OCI-M1 (cell line): Measurements from ENCODE around the gene PFKP.

Experiments
- DNase-seq: peaks from one replicate; lab custom pipeline; 2025; lab: John Stamatoyannopoulos, UW

PFKP gene

GRCh38 chr10:3071405-3072198, 4.3 kb downstream of the PFKP start:
- DNase-seq = peak; percentile 13

DNA sequence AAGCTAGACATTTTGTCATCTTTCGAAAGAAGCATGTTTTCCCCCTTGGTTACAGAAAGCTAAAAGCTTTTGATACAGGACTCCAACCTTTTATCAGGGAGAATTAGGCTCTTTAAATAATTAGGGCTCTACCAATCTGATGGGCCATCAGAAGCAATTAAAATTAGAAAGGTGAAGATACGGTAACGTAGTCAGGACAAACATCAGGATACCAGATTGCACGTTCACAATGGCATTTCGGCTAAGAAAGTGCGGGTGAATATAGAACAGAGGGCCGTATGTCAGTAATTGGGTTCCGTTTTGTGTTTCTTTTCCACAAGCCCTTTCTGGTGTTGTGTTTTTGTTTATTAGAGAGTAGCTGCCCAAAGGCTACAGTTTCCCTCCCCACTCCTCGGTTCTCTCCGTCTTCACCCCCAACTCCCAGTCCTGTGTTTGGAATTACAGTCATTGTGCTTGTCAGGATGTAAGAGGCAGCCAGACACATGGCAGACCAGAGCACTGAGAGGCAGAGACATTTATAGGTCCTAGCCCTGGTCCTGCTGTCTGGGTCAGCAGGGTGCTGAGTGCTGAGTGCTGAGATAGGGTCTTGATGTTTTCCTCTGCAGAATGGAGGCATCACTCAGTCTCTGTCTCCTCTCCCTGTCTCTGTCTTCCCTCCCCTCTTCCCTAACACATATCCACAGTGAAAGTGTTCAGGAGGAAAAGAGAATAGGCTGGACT, 5.5 kb downstream of the PFKP start:
- DNase-seq = no peak

- DNase-seq = no peak
Measured at GRCh38 chr10:3074145-3074665, 6.9 kb downstream of the PFKP start.

- no peak for DNase-seq
Measured at GRCh38 chr10:3074985-3075600, 7.7 kb downstream of the PFKP start.

- no peak for DNase-seq
Measured at GRCh38 chr10:3076138-3076537, 8.8 kb downstream of the PFKP start.

- DNase-seq = no peak
Measured at GRCh38 chr10:3077509-3077908, 10.2 kb downstream of the PFKP start.

GRCh38 chr10:3077940-3078630, 10.7 kb downstream of the PFKP start:
- no peak for DNase-seq

DNA sequence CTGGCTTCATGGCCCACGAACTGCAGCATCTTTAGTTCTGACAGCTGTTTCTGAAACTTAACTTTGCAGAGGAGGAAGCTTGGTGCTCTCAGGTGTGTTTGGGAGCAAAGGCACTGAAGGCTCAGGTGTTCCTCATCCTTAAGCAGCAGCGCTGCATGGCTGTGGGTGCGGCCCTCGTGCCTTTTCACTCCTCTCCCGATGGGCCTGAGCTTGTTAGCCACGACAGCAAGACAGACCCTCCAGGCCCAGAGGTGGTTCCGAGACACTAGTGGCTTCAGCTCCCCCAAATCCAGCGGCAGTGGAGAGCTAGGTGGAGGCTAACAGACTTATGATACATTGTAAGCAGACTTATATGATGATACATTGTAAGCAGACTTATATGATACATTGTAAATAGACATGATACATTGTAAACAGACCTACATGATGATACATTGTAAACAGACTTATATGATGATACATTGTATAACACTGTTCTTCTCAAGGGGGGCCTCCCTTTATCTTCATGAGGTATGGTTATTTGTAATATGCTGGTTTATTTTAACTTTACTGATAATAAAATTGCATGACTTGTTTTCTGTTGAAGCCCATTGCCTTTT, 14.1 kb downstream of the PFKP start:
- no peak for DNase-seq

DNA sequence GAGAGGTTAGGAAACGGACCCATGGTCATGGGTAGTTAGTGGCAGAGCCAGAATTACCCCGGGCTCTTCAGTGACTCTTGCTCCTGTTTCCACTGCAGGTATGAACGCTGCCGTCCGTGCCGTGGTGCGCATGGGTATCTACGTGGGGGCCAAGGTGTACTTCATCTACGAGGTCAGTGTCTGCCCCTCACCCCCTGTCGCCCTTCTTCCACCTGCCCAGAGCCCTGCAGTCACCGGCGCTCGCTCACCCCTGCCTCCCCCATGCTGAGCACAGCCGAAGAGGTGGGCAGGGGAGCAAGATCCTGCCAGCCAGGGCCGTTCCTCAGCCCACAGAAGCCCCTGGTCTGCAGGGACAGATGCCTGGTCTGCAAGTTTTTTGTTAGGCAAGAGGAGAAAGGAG, 14.9 kb downstream of the PFKP start:
- DNase-seq = no peak

DNA sequence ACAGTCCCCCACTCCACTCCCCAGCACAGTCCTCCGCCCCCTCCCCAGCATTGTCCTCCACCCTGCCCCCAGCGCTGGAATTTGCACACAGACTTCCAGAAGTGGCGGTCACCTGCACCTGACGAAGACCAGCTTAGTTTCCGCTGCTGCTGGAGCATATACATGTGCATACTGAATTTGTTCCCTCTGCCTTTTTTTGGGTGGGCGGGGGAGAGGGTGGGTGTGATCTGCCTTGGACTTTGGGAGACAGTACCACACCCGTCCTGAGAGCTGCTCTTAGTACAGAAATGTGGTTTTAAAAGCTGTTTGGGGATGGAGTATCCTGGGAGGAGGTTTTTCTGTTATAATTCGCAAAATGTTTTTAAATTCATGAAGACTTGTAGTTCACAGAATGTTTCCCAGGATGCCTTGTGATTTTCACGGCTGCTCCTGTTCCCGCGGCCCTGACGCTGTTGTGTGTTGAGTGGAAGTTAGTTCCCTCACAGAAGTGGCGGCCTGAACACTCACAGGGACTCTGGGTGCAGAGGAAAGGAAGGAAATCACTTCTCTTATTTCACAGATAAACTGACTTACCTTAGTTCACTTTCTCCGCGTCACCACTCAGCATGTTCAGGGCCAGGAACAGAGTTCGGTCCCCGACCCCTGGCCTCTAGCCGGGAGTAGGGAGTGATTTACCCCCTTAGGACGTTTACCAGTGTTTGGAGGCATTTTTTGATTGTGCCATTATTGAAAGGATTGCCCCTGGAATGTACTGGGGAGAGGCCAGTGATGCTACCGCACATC, 18.6 kb downstream of the PFKP start:
- no peak for DNase-seq

DNA sequence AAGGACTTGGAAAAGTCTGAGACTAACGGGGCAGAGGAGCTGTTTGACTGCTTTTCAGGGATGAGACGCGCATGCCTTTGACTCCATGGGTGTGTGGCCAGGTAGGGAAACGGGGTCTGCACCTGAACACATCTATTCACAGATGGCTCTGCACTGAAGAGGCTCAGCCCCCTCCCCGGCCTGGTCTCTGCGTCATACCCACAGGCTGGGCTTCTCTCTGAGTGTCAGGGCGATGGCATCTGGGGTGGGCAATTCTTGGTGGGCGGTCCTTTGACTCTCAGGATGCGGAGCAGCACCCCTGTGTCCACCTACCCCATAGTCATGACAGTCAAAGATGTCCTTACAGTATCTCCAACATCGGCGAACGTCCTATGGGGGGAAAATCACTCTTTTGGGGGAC, 23.0 kb downstream of the PFKP start:
- no peak for DNase-seq

DNA sequence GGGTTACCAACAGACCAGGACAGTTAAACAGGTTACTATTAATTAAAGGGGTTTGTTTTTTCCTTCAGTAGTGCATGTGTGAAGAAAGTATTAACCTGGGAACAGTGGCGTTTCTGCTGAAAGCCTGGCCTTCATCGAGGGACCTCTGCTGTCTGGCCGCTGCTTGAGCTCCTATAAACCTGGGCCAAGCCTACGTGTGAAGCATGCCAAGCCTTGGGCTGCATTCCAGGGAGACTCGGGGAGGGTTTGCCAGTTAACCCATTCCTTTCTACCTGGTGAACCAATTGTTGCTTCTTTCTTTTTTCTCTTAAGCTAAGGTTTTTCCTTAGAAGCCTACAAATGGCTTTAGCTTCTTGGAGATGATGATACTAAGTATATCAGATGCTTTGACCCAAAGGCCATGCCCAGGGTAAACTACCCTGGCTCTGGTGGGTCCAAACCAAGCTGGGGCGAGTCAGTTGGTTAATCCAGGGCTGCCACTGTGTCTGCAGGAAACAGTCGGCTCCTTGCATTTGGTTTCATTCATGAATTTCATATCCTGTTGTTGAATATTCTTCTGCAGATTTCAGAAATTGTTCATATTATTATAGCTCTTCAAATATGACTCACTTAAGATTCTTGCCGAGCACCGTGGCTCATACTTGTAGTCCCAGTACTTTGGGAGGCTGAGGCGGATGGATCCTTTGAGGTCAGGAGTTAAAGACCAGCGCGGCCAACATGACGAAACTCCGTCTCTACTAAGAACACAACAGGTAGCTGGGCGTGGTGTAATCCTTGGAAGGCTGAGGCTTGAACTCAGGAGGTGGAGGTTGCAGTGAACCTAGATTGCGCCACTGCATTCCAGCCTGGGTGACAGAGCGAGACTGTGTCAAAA, 23.8 kb downstream of the PFKP start:
- DNase-seq = no peak

DNA sequence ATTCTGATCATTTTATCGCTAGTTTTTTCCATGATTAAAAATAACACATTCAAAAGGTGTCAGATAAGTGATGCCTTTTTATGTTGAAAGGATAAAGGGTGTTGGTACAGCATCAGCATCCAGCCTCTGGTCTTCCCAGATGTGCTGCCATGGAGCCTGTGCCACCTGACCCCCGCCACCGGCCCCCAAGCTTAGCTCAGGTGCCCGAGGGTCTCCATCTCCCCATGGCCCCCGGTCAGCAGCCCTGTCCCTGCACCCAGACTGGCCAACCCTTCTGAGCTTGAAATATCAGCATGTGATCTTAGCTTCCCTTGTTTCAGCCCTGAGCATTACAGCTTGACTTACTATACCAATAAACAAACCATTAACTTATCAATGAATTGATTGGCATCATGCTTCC, 24.6 kb downstream of the PFKP start:
- DNase-seq = no peak

DNA sequence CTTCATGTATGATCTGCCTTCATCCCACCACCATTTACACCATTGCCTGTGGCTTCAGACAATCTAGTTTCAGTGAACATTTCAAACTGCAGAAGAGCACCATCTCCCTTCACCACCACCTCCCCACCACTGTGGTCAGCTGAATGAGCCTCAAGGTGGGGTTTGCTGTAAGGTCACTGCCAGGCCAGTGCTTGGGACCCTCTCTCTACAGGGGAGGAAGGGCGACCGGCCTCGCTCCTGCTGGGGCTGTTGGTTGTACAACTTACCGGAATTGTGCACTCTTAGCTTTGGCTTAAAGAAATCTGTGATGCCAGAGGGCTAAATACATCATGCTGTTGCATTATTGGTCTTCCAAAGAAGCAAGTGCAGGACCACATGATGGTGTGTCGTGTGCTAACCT, 26.6 kb downstream of the PFKP start:
- no peak for DNase-seq

DNA sequence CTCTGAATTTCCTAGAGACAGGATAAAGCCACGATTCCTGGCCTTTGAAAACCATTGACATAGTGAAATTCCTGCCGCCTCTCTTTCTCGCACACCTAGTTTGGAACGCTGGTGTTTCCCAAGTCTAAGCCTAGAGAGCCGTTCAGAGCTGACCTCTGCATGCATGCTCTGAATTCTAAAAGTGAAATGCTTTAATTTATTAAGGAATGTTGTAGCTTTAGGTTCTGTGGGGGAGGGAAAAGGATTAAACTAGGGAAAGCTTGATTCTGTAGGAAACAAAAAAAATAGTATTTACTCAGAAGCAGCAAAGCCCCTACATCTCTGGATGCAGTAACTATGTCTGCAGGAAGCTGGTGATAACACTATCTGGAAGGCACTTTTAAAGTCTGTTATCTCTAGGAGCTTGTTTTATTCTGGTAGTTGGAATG, 27.3 kb downstream of the PFKP start:
- DNase-seq = peak; percentile 68

- DNase-seq = peak; percentile 96
Measured at GRCh38 chr10:3095373-3096139, 28.2 kb downstream of the PFKP start.

DNA sequence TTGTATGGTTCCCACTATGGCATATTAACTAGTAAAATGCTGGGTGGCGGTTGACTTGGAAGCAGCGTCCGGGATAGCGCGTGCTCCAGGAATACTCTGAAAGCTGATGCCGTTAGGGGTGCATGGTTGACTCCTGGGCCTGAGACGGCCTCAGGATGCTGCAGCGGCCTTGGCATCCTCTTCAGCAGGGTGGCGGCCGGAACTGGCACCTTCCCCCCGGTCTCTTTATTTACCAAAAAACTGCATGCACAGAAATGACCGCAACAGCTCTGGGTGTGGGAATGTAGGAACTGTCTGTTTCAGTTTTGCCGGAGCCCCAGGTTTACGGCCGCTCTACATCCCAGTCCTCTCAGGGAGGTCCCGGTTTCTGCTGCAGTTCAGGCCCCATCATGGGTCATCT, 28.8 kb downstream of the PFKP start:
- no peak for DNase-seq

- no peak for DNase-seq
Measured at GRCh38 chr10:3097160-3097559, 29.8 kb downstream of the PFKP start.

DNA sequence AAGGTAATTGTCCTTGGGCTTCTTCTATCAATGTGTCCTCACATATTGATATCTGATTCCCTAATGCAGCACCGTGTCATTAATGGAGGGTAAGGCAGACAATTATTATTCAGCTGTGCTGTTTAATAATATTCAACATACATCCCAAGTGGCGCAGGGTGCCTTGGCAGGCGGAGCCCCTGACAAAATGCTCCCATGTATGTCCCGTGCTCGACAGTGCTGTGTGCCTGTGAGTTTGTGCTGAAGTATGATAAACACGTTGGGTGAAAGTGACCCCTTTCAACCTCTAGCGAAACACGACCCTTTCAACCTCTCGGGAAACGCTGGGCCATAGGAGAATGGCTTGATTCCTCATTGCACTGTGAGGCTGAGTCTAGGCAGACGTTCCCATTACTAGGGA, 31.3 kb downstream of the PFKP start:
- no peak for DNase-seq
